LNCaP clone FGC (cell line): ENCODE results near the gene LCE1B.

ENCODE experiments used
- DNase-seq: peaks from one replicate; pipeline ENCODE4 v3.0.0-alpha.2; 2011; ENCODE audit warnings: low read depth
- H3K4me3 ChIP-seq: 2 replicates; pipeline ENCODE4 v1.5.1; 2011; ENCODE audit warnings: mild to moderate bottlenecking, low read depth, low read length, control low read depth
- TF ChIP-seq, protein P1 (sequence below): IDR thresholded peaks from 2 replicates; pipeline ENCODE4 v1.5.1; 2012; ENCODE audit warnings: mild to moderate bottlenecking; ENCODE audit not compliant: control insufficient read depth, insufficient read depth; ENCODE audit errors: extremely low read depth

The LCE1B gene, protein sequence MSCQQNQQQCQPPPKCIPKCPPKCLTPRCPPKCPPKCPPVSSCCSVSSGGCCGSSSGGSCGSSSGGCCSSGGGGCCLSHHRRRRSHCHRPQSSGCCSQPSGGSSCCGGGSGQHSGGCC

DNA sequence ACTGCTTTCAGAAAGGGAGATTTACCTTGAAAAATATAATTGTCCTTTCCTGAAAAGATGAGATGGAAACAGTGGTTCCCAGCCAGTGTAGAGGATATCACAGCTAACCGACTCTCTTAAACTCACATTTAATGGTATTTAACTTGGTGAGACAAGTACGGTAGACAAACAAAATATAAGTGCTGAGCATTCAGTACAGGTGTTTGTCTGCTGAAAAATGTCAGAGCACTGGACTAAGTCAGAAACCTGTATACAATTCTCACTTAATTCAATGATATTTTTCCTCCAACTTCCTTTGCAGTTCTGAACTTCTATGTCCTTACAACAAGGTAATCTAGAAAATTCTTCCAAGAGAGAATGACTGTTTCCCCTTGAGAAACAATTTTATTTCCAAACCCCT, at the start of gene LCE1B:
Gene LCE1B, plus strand, starts transcription at position 301 of the 400 bp plus-strand sequence. CDS start 476 bp downstream, outside the sequence.
- no peak within 1 kb of the TSS for H3K4me3 ChIP-seq
- TF ChIP-seq, protein P1, sequence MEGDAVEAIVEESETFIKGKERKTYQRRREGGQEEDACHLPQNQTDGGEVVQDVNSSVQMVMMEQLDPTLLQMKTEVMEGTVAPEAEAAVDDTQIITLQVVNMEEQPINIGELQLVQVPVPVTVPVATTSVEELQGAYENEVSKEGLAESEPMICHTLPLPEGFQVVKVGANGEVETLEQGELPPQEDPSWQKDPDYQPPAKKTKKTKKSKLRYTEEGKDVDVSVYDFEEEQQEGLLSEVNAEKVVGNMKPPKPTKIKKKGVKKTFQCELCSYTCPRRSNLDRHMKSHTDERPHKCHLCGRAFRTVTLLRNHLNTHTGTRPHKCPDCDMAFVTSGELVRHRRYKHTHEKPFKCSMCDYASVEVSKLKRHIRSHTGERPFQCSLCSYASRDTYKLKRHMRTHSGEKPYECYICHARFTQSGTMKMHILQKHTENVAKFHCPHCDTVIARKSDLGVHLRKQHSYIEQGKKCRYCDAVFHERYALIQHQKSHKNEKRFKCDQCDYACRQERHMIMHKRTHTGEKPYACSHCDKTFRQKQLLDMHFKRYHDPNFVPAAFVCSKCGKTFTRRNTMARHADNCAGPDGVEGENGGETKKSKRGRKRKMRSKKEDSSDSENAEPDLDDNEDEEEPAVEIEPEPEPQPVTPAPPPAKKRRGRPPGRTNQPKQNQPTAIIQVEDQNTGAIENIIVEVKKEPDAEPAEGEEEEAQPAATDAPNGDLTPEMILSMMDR, result no peak
- no peak for DNase-seq

DNA sequence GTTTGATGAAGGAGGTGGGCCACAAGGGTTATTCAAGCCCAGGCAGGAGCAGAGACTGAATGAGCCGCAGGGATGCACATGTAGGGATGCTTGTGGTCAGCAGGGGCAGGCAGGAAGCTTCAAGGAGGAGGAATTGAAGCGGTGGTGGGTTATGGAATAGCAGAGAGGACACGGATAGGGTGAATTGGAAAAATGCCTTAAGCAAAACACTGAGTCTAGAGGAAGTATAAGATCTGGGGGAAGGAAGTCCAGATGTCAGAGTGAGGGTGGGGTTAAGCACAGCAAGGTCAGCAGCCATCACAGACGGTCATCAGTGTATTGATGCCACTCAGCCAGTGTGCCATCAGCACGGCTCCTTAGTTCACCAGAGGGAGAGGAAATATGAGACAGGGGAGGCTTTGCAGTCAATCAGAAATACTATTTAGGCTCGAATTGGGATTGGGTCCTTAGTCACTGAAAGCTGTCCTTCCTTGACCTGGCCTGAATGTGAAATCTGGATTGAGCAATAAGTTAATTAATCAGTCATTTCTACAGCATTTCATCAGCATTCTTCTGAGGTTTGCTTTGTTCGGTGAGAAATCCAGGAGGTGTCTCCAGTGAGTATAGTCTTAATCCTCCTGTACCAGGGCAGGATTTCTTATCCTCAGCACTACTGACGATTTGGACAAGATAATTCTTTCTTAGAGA, 42.8 kb upstream of the LCE1B start:
- H3K4me3 ChIP-seq, result no peak overlapping the region
- TF ChIP-seq, protein P1, result no peak
- no peak for DNase-seq

DNA sequence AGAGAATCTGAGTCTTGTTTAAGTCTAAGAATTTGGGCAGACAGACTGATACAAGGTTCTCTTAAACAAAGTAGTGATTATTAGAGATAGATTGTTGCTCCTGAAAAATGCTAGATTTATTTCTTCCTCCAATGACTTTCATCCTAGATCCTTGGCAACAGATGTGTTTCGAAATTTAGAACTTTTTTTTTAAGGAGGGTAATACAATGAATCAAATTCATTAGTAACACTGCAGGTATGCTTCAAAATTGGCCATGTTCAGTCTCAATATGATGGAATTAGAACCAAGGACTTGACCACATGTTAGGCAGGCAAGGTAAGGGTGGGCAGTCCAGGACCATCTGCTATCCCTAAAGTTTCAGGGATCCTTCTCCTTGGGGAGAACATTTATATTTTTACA, 41.4 kb upstream of the LCE1B start:
- no peak for DNase-seq
- TF ChIP-seq, protein P1, result no peak
- no peak overlapping the region for H3K4me3 ChIP-seq

DNA sequence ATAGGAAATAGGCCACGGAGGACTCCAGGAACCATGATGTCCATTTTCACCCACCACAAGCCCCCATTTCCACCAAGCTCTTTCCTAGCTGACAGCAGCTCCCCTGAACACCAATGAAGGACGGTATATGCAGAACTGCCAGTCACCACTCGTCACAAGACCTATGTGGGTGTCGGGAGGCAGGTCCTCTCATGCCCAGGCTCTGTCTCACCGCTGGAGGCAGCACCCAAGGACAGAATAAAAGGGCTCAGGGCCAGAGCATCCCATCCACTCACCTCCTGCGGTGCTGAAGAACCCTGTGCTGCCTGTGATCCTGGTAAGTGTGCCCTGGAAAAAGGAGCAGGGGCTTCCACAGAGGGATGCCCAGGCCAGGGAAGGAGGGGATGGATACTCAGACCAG, 36.9 kb upstream of the LCE1B start, which contains the start of gene LCE1F:
Gene LCE1F, plus strand, starts transcription at position 266 of the 400 bp plus-strand sequence. CDS start 1,232 bp downstream, outside the sequence.
- TF ChIP-seq, protein P1, result no peak
- no peak within 1 kb of the TSS for H3K4me3 ChIP-seq
- no peak for DNase-seq

DNA sequence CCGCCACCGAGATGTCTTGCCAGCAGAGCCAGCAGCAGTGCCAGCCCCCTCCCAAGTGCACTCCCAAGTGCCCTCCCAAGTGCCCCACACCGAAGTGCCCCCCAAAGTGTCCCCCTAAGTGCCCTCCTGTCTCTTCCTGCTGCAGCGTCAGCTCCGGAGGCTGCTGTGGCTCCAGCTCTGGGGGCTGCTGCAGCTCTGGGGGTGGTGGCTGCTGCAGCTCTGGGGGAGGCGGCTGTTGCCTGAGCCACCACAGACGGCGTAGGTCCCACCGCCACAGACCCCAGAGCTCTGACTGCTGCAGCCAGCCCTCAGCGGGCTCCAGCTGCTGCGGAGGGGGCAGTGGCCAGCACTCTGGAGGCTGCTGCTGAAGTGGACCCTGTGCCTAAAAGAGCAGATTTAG, 35.4 kb upstream of the LCE1B start:
- DNase-seq, result no peak
- TF ChIP-seq, protein P1, result no peak

DNA sequence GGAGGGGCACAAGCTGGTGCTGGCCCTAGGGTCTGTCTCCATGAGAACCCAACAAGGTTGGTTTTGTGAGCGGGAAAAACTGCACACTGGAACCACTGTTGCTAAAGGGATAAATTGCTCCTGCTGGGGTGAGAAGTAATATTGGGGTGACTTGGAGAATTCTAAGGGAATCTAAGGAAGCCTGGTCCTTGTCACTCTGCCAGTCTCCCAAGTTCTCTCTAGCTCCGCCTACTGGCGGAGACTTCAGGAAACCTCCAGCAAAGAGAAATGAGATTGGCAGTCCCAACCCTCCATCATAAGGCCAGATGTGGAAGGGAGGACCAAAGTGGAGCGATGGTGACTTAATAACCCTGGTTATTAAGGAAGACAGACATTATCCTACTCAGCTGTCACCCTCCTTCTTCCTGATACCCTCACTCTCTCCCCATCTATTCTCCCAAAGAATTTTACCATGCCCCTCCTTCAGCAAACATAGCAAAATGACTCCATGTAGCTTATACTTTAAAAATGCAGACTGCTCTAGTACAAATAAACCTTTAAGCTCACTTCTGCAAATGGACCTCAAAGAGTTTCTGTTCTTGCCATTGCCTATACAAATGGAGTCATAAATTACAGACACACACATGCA, 34.1 kb upstream of the LCE1B start:
- no peak overlapping the region for H3K4me3 ChIP-seq
- DNase-seq, result no peak
- TF ChIP-seq, protein P1, result peak; percentile 18; the same call in 1 of the 2 replicates

More for the DNA sequence above, 35.4 kb upstream of the LCE1B start:
- H3K4me3 ChIP-seq, result no peak overlapping the region
